Subcutaneous abdominal adipose tissue (tissue), 5 donors: ENCODE results near the gene PITX1.
A peak's percentile ranks its signal among the peaks of the same experiment; 100 is the strongest.
"Not testable (repeated sequence)": the region's sequence is repeated elsewhere in the genome, so short reads cannot be mapped to it uniquely, and the experiment has no call there.

Experiments
- H3K27ac ChIP-seq: one replicate; pipeline ENCODE4 v1.7.0; 2013; ENCODE audit warnings: low read depth, mild to moderate bottlenecking, inconsistent platforms, low read length, moderate library complexity
- H3K27me3 ChIP-seq, 5 donors: one replicate each; pipeline ENCODE4 v1.7.0; 2013; ENCODE audit warnings: low read length in 5 of 5, inconsistent platforms in 1 of 5; ENCODE audit not compliant: control insufficient read depth in 5 of 5, insufficient read depth in 4 of 5
- H3K36me3 ChIP-seq, 5 donors: one replicate each; pipeline ENCODE4 v1.7.0; 2013; ENCODE audit warnings: low read length in 5 of 5; ENCODE audit not compliant: control insufficient read depth in 5 of 5, insufficient read depth in 5 of 5
- H3K4me1 ChIP-seq, 5 donors: one replicate each; pipeline ENCODE4 v1.7.0; 2013; ENCODE audit warnings: low read length in 5 of 5, mild to moderate bottlenecking in 3 of 5, moderate library complexity in 1 of 5; ENCODE audit not compliant: control insufficient read depth in 5 of 5, insufficient read depth in 5 of 5
- H3K4me3 ChIP-seq, 5 donors: one replicate each; pipeline ENCODE4 v1.7.0; 2013; ENCODE audit warnings: low read length in 5 of 5, low read depth in 1 of 5
- H3K9ac ChIP-seq, 5 donors: one replicate each; pipeline ENCODE4 v1.7.0; 2013; ENCODE audit warnings: low read length in 5 of 5, mild to moderate bottlenecking in 4 of 5, moderate library complexity in 3 of 5
- H3K9me3 ChIP-seq, 5 donors: one replicate each; pipeline ENCODE4 v1.7.0; 2013; ENCODE audit warnings: low read length in 5 of 5; ENCODE audit not compliant: control insufficient read depth in 5 of 5
- donor health status: healthy.
- donor health status: healthy.
- donor health status: healthy.
- donor health status: healthy.
- donor health status: healthy.

Gene PITX1

GRCh38 chr5:135033901-135034235, at the start of gene PITX1:
Gene PITX1 (minus strand): TSS chr5:135034228. CDS start chr5:135033881, 347 bp downstream.
- Histone ChIP-seq H3K27ac (no peak within 1 kb of the TSS), H3K36me3 (no peaks in the 10 kb centered on the region), H3K4me3 (peak within 1 kb of the TSS; percentile 57 to 88 (median 68)), H3K27me3 (peaks cover 46 to 84% (median 77%) of the 10 kb centered on the region in 5 donors), H3K9ac (peak within 1 kb of the TSS in 1 of 5 donors; percentile 19), H3K4me1 (peaks cover 0 to 42% (median 34%) of the 10 kb centered on the region in 5 donors), H3K9me3 (peaks cover 0 to 3% (median 0%) of the 10 kb centered on the region in 5 donors)

DNA sequence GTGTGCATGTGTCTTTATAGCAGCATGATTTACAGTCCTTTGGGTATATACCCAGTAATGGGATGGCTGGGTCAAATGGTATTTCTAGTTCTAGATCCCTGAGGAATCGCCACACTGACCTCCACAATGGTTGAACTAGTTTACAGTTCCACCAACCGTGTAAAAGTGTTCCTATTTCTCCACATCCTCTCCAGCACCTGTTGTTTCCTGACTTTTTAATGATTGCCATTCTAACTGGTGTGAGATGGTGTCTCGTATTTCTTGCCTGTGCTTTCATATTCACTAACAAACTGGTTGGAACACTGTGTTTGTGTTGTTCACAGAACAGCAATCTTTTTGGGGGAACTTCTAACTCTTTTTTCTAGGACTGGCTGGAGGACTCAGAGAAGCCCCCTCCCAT, 49.3 kb upstream of the PITX1 start:
- Histone ChIP-seq H3K27me3 (peaks cover 4 to 13% (median 6%) of the 10 kb centered on the region in 5 donors), H3K9me3 (peaks cover 4 to 15% (median 12%) of the 10 kb centered on the region in 5 donors)
- not testable (repeated sequence) for H3K9ac ChIP-seq, H3K27ac ChIP-seq, H3K4me1 ChIP-seq, H3K4me3 ChIP-seq, H3K36me3 ChIP-seq

GRCh38 chr5:135081240-135081639, 47.2 kb upstream of the PITX1 start:
- Histone ChIP-seq H3K27ac (no peak overlapping the region), H3K27me3 (peaks cover 0 to 5% (median 0%) of the 10 kb centered on the region in 5 donors), H3K9ac (no peak overlapping the region), H3K36me3 (no peaks in the 10 kb centered on the region), H3K4me3 (no peak overlapping the region), H3K9me3 (peaks cover 4 to 15% (median 12%) of the 10 kb centered on the region in 5 donors), H3K4me1 (no peaks in the 10 kb centered on the region)

GRCh38 chr5:135079760-135080159, 45.7 kb upstream of the PITX1 start:
- Histone ChIP-seq H3K36me3 (no peaks in the 10 kb centered on the region), H3K9me3 (peaks cover 4 to 15% (median 12%) of the 10 kb centered on the region in 5 donors), H3K9ac (no peak overlapping the region)

GRCh38 chr5:135079099-135079681, 45.2 kb upstream of the PITX1 start:
- Histone ChIP-seq H3K36me3 (no peaks in the 10 kb centered on the region), H3K4me1 (no peaks in the 10 kb centered on the region), H3K9ac (no peak overlapping the region), H3K9me3 (peaks cover 4 to 15% (median 12%) of the 10 kb centered on the region in 5 donors), H3K4me3 (no peak overlapping the region), H3K27ac (no peak overlapping the region), H3K27me3 (peaks cover 0 to 3% (median 0%) of the 10 kb centered on the region in 5 donors)

More at GRCh38 chr5:135079760-135080159, 45.7 kb upstream of the PITX1 start:
- Histone ChIP-seq H3K4me1 (no peaks in the 10 kb centered on the region), H3K27me3 (peaks cover 0 to 3% (median 0%) of the 10 kb centered on the region in 5 donors), H3K27ac (no peak overlapping the region), H3K4me3 (no peak overlapping the region)

GRCh38 chr5:135076801-135077200, 42.8 kb upstream of the PITX1 start:
- H3K27me3 ChIP-seq = peaks cover 0 to 4% (median 0%) of the 10 kb centered on the region in 5 donors
- H3K9me3 ChIP-seq = peaks cover 2 to 11% (median 8%) of the 10 kb centered on the region in 5 donors
- H3K27ac ChIP-seq = no peak overlapping the region
- H3K4me3 ChIP-seq = no peak overlapping the region
- no peaks in the 10 kb centered on the region for H3K4me1 ChIP-seq
- no peaks in the 10 kb centered on the region for H3K36me3 ChIP-seq
- no peak overlapping the region for H3K9ac ChIP-seq

DNA sequence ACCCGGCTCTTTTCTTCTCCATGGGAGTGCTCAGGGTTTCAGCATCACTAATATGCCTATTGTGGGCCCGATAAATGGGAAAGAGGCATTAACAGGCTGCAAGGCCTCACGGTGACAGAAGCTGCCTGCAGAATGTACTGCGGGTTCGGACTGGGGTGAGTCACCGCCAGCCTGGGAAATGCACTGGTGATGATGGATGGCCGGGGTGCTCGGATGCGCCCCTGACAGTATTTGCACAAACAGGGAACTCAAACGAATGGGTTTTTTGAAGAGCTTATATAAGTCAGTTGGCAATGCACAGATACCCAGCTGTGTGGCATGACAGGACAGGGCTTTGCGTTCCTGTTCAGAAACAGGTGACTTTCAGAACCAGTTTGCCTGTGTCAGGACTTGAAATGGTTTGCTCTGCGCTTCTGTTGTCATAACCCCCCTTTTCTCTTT, 42.0 kb upstream of the PITX1 start:
- peaks cover 0 to 5% (median 3%) of the 10 kb centered on the region in 5 donors for H3K9me3 ChIP-seq
- no peak overlapping the region for H3K27ac ChIP-seq
- no peaks in the 10 kb centered on the region for H3K36me3 ChIP-seq
- no peak overlapping the region for H3K9ac ChIP-seq
- H3K27me3 ChIP-seq = peaks cover 0 to 4% (median 0%) of the 10 kb centered on the region in 5 donors
- H3K4me3 ChIP-seq = no peak overlapping the region
- H3K4me1 ChIP-seq = no peaks in the 10 kb centered on the region

DNA sequence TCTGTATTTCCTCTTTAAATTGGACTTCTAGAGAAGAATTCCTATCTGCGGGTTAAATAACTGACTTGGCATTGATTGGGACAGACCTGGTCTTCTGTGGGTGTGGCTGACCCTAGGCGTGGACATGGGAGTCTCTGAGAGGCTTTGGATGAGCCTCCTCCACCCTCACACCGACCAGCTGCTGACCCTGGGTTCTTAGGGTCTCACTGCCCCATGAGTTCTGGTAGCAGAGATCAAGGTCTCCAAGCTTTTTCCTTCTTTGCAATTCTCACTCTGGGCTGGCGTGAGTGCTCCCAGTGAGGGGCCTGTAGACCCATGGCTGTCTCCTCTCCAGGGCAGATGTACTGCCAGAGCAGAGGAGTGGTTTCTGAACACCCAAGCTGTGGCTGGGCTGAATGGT, 41.6 kb upstream of the PITX1 start:
- H3K4me3 ChIP-seq = no peak overlapping the region
- H3K27me3 ChIP-seq = peaks cover 0 to 4% (median 0%) of the 10 kb centered on the region in 5 donors
- H3K9ac ChIP-seq = no peak overlapping the region
- no peaks in the 10 kb centered on the region for H3K4me1 ChIP-seq
- no peaks in the 10 kb centered on the region for H3K36me3 ChIP-seq
- peaks cover 0 to under 1% (median 0%) of the 10 kb centered on the region in 5 donors for H3K9me3 ChIP-seq
- H3K27ac ChIP-seq = no peak overlapping the region

DNA sequence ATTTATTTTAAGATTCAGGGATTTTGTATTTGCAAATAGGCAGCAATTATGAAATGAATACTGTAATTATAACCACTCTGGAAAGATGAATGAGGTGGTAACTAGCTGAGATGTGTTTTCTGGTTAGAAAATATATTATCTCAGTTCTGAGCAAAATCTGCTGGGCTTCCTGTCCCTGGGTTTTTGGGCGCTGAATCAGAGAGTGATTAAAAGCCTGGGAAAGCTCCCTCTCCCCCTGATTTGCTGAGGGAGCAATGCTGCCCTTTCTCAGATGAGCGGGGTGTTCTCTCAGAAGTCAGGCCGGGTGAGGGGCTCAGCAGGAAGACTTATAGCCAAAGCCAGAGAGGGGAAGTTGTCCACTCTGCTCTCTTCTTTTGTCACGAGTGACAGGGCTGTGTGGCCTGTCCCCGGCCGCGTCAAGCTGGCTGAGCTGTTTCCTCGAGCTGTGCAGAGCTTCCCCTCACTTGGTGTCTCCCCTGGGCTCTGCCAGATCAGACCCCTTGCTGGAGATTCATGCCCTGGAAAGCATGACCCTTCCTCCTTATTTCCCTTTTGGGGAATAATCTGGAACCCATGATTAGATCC, 39.8 kb upstream of the PITX1 start:
- Histone ChIP-seq H3K9ac (no peak overlapping the region), H3K9me3 (no peaks in the 10 kb centered on the region), H3K27me3 (peaks cover 0 to 13% (median 3%) of the 10 kb centered on the region in 5 donors), H3K36me3 (no peaks in the 10 kb centered on the region), H3K4me1 (no peaks in the 10 kb centered on the region), H3K4me3 (no peak overlapping the region), H3K27ac (no peak overlapping the region)
